ENCODE data around the gene EML1. TPM values are rescaled to one million over a fixed set of nuclear protein-coding genes. Genes with fewer than 3 reads are reported as not detected.

Gene EML1
- total and polyA plus RNA-seq, 2 of the 13 experiments (the other 11 are each of a cell fraction or from before 2014, with no cell fraction given) = 0.59 to 1.7 TPM

DNA sequence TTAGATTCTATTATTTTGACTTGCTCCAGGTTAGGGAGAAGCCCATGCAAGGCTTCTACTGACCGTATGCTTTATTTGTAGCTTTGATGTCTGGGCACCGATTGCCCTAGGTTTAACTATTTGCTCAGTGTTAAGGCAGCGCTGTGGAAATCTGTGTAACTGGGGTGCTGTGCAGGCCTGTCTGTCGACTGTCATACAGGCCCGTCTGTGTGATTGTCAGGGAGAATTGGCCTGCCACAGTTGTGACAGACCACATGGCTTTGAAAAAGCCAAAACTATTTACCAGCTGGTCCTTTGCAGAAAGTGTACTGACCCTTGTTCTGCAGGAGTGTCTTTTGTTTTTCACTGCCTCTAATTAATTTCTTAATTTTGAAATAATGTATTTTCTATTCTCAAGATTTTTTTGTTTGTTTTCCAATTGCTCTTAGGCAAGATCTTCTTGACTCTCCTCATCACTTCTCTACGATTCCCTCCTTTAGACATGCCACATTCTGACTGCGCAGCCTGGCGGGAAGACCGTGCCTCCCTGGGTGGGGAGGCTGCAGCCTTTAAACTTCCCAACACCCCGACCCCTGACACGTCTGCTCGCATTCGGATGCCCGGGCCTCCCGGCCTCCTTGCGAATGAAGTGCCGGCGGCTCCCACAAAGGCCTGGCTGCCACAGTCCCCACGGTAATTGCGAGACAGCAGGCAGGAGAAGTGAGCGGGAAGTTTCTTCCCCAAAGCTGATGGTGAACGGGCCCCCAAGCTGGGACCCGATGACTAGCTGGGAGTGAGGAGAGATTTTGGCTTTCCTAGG, 173.0 kb downstream of the EML1 start:
- CTCF ChIA-PET (ENCODE audit: low intra/inter-chr PET ratio, low total read pairs) = no interaction called here
- H3K4me3 ChIP-seq (replicated peaks in 1 of 3; ENCODE audit: insufficient read depth in 1 of 3, low read depth in 2 of 3, low read length in 3 of 3) = peak overlapping the region in 1 of 3 experiments; percentile 60; a peak in 2 of 6 replicates
- no peaks in the 10 kb centered on the region for H3K9me3 ChIP-seq (ENCODE audit: low read length)
- ATAC-seq = peak; percentile 60
- no peak for FAIRE-seq
- POLR2A ChIA-PET = no interaction called here
- TF ChIP-seq PTBP1 (IDR thresholded peaks at IDR 0.05; ENCODE audit: low read depth, low read length, poor library complexity, severe bottlenecking) (no peak), GATAD2A (CRISPR knock-in tag; IDR thresholded peaks at IDR 0.05) (no peak), ZNF34 (CRISPR knock-in tag; IDR thresholded peaks at IDR 0.05; ENCODE audit: borderline replicate concordance) (no peak), ZNF652 (CRISPR knock-in tag; IDR thresholded peaks at IDR 0.05; ENCODE audit: borderline replicate concordance, low read depth) (no peak), ZFX (CRISPR knock-in tag; IDR thresholded peaks at IDR 0.05; ENCODE audit: low read depth) (peak; percentile 25; the same call in 1 of the 2 replicates)
- TF ChIP-seq, protein P1, sequence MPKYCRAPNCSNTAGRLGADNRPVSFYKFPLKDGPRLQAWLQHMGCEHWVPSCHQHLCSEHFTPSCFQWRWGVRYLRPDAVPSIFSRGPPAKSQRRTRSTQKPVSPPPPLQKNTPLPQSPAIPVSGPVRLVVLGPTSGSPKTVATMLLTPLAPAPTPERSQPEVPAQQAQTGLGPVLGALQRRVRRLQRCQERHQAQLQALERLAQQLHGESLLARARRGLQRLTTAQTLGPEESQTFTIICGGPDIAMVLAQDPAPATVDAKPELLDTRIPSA (CRISPR knock-in tag; IDR thresholded peaks at IDR 0.05; ENCODE audit: borderline replicate concordance) = no peak
- H3K4me1 ChIP-seq (ENCODE audit: insufficient read depth, low read length) = peaks cover 58% of the 10 kb centered on the region
- H3K36me3 ChIP-seq (replicated peaks in 1 of 2; ENCODE audit: control insufficient read depth in 1 of 2, insufficient read depth in 2 of 2, low read length in 2 of 2) = no peaks in the 10 kb centered on the region
- DNase-seq (ENCODE audit: low spot score) = no peak
- H3K27ac ChIP-seq (ENCODE audit: extremely low read length, insufficient read depth, low read length) = no peak overlapping the region
- no TSS peak for BruUV-seq (replicated peaks)
- no peak overlapping the region for H3K9ac ChIP-seq (ENCODE audit: insufficient read depth, low read depth, low read length)
- 38% methylated on average over 19 of the region's 23 CpGs for WGBS (ENCODE audit: low lambda C conversion rate)
- H3K79me2 ChIP-seq (ENCODE audit: insufficient read depth, low read length) = no peaks in the 10 kb centered on the region
- intact Hi-C loops (cut with micrococcal nuclease; ENCODE audit: unreplicated experiment) (no loop called here), in situ Hi-C loops (cut with HindIII; ENCODE audit: extremely low pct_ligation_motif_present, low pct_unique_long_range_greater_than_20kb) (no loop called here)
- peaks cover 0 to 40% of the 10 kb centered on the region in 2 experiments; a peak in 4 of 5 replicates for H3K27me3 ChIP-seq (ENCODE audit: control insufficient read depth in 1 of 2, insufficient read depth in 2 of 2, low read length in 2 of 2)
- no peaks in the 10 kb centered on the region for H4K20me1 ChIP-seq (ENCODE audit: insufficient read depth, low read length)
- H3K4me2 ChIP-seq (ENCODE audit: low read depth, low read length) = peak overlapping the region; percentile 75
- no peak overlapping the region for H2AFZ ChIP-seq (ENCODE audit: low read length)

DNA sequence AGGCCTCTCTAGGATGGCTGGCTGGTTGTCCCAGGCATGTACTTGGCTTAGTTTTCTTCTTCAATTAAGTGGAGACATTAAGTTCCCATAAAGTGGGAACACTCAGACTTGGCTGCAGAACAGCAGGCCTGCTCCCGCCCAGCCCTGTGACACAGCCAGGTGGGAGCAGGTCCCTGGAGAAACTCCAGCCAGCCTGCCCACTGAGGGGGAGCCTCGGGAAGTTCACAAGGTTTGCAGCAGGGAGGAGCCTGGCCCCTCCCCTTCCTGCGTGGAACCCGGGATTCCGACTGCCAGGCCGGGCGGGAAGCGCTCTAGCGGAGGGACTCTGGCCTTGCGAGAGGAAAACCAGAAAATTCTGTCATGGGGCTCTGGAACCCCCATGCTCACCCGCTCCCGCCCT, 173.7 kb downstream of the EML1 start:
- POLR2A ChIA-PET = no interaction called here
- no peaks in the 10 kb centered on the region for H3K79me2 ChIP-seq (ENCODE audit: insufficient read depth, low read length)
- H3K27ac ChIP-seq (ENCODE audit: extremely low read length, insufficient read depth, low read length) = no peak overlapping the region
- H3K9me3 ChIP-seq (ENCODE audit: low read length) = no peaks in the 10 kb centered on the region
- intact Hi-C loops (cut with micrococcal nuclease; ENCODE audit: unreplicated experiment) = no loop called here
- CTCF ChIA-PET (ENCODE audit: low intra/inter-chr PET ratio, low total read pairs) = no interaction called here
- peaks cover 0 to 40% of the 10 kb centered on the region in 2 experiments; a peak in 4 of 5 replicates for H3K27me3 ChIP-seq (ENCODE audit: control insufficient read depth in 1 of 2, insufficient read depth in 2 of 2, low read length in 2 of 2)
- DNase-seq (ENCODE audit: low spot score) = no peak
- in situ Hi-C loops (cut with HindIII; ENCODE audit: extremely low pct_ligation_motif_present, low pct_unique_long_range_greater_than_20kb) = no loop called here
- peak; percentile 3; the same call in 1 of the 3 replicates for ATAC-seq
- WGBS (ENCODE audit: low lambda C conversion rate) = 14% methylated on average over 4 of the region's 12 CpGs
- no peaks in the 10 kb centered on the region for H3K36me3 ChIP-seq (replicated peaks in 1 of 2; ENCODE audit: control insufficient read depth in 1 of 2, insufficient read depth in 2 of 2, low read length in 2 of 2)
- peaks cover 55% of the 10 kb centered on the region for H3K4me1 ChIP-seq (ENCODE audit: insufficient read depth, low read length)
- no peak overlapping the region for H3K9ac ChIP-seq (ENCODE audit: insufficient read depth, low read depth, low read length)
- H3K4me2 ChIP-seq (ENCODE audit: low read depth, low read length) = peak overlapping the region; percentile 75
- no TSS peak for BruUV-seq (replicated peaks)
- H3K4me3 ChIP-seq (replicated peaks in 1 of 3; ENCODE audit: insufficient read depth in 1 of 3, low read depth in 2 of 3, low read length in 3 of 3) = peak overlapping the region in 2 of 3 experiments; percentile 6 to 60; a peak in 2 of 6 replicates
- no peak overlapping the region for H2AFZ ChIP-seq (ENCODE audit: low read length)
- H4K20me1 ChIP-seq (ENCODE audit: insufficient read depth, low read length) = no peaks in the 10 kb centered on the region
- FAIRE-seq = no peak
- TF ChIP-seq, protein P2, sequence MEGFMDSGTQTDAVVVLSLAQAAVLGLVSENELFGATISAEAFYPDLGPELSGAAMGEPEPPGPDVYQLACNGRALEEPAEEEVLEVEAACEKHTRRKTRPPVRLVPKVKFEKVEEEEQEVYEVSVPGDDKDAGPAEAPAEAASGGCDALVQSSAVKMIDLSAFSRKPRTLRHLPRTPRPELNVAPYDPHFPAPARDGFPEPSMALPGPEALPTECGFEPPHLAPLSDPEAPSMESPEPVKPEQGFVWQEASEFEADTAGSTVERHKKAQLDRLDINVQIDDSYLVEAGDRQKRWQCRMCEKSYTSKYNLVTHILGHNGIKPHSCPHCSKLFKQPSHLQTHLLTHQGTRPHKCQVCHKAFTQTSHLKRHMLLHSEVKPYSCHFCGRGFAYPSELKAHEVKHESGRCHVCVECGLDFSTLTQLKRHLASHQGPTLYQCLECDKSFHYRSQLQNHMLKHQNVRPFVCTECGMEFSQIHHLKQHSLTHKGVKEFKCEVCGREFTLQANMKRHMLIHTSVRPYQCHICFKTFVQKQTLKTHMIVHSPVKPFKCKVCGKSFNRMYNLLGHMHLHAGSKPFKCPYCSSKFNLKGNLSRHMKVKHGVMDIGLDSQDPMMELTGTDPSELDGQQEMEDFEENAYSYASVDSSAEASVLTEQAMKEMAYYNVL (CRISPR knock-in tag; IDR thresholded peaks at IDR 0.05; ENCODE audit: borderline replicate concordance) = no peak
- TF ChIP-seq, protein P3, sequence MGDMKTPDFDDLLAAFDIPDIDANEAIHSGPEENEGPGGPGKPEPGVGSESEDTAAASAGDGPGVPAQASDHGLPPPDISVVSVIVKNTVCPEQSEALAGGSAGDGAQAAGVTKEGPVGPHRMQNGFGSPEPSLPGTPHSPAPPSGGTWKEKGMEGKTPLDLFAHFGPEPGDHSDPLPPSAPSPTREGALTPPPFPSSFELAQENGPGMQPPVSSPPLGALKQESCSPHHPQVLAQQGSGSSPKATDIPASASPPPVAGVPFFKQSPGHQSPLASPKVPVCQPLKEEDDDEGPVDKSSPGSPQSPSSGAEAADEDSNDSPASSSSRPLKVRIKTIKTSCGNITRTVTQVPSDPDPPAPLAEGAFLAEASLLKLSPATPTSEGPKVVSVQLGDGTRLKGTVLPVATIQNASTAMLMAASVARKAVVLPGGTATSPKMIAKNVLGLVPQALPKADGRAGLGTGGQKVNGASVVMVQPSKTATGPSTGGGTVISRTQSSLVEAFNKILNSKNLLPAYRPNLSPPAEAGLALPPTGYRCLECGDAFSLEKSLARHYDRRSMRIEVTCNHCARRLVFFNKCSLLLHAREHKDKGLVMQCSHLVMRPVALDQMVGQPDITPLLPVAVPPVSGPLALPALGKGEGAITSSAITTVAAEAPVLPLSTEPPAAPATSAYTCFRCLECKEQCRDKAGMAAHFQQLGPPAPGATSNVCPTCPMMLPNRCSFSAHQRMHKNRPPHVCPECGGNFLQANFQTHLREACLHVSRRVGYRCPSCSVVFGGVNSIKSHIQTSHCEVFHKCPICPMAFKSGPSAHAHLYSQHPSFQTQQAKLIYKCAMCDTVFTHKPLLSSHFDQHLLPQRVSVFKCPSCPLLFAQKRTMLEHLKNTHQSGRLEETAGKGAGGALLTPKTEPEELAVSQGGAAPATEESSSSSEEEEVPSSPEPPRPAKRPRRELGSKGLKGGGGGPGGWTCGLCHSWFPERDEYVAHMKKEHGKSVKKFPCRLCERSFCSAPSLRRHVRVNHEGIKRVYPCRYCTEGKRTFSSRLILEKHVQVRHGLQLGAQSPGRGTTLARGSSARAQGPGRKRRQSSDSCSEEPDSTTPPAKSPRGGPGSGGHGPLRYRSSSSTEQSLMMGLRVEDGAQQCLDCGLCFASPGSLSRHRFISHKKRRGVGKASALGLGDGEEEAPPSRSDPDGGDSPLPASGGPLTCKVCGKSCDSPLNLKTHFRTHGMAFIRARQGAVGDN (CRISPR knock-in tag; IDR thresholded peaks at IDR 0.05) = peak; percentile 37; the same call in 1 of the 2 replicates
- TF ChIP-seq RFX1 (IDR thresholded peaks at IDR 0.05) (no peak), IKZF4 (CRISPR knock-in tag; IDR thresholded peaks at IDR 0.05; ENCODE audit: borderline replicate concordance, low read depth, not compliant biosample characterization) (no peak)
